H9 (cell line): ENCODE results near the gene CXCL8. TPM values are rescaled to one million over a fixed set of nuclear protein-coding genes. Genes with fewer than 3 reads are reported as not detected.

Source experiments
- DNase-seq: peaks from one replicate; pipeline ENCODE4 v3.0.0-alpha.2; 2017
- H2AFZ ChIP-seq: one replicate; pipeline ENCODE4 v1.6.1; 2013; ENCODE audit warnings: mild to moderate bottlenecking, low read length, control low read depth, moderate library complexity
- H2AK5ac ChIP-seq: 2 replicates; pipeline ENCODE4 v1.6.1; 2013; ENCODE audit warnings: low read length, control low read depth, mixed read lengths; ENCODE audit not compliant: insufficient read length
- H2BK120ac ChIP-seq: one replicate; pipeline ENCODE4 v1.6.1; 2013; ENCODE audit warnings: low read depth, mild to moderate bottlenecking, low read length, control low read depth, inconsistent platforms; ENCODE audit not compliant: poor library complexity, severe bottlenecking
- H2BK12ac ChIP-seq: 2 replicates; pipeline ENCODE4 v1.6.1; 2013; ENCODE audit warnings: low read length, control low read depth, mixed read lengths, low read depth; ENCODE audit not compliant: insufficient read length
- H2BK15ac ChIP-seq: 2 replicates; pipeline ENCODE4 v1.6.1; 2013; ENCODE audit warnings: low read depth, low read length, control low read depth
- H2BK20ac ChIP-seq: one replicate; pipeline ENCODE4 v1.6.1; 2013; ENCODE audit warnings: low read depth, mild to moderate bottlenecking, low read length, control low read depth, inconsistent platforms; ENCODE audit not compliant: poor library complexity, severe bottlenecking
- H2BK5ac ChIP-seq: 2 replicates; pipeline ENCODE4 v1.6.1; 2013; ENCODE audit warnings: low read length, control low read depth, mixed read lengths; ENCODE audit not compliant: insufficient read length
- H3K14ac ChIP-seq: 2 replicates; pipeline ENCODE4 v1.6.1; 2013; ENCODE audit warnings: low read length, control low read depth; ENCODE audit not compliant: insufficient read depth
- H3K18ac ChIP-seq: 2 replicates; pipeline ENCODE4 v1.6.1; 2013; ENCODE audit warnings: low read depth, mild to moderate bottlenecking, mixed read lengths, low read length, control low read depth; ENCODE audit not compliant: insufficient read length
- H3K23ac ChIP-seq: 2 replicates; pipeline ENCODE4 v1.6.1; 2013; ENCODE audit warnings: low read length, control low read depth, mixed read lengths, low read depth; ENCODE audit not compliant: insufficient read length
- H3K23me2 ChIP-seq: 2 replicates; pipeline ENCODE4 v1.6.1; 2013; ENCODE audit warnings: low read depth, mild to moderate bottlenecking, mixed read lengths, low read length, control low read depth; ENCODE audit not compliant: insufficient read length, poor library complexity, severe bottlenecking
- H3K27ac ChIP-seq: 2 replicates; pipeline ENCODE4 v1.5.1; 2013; ENCODE audit warnings: low read length, control low read depth, mixed read lengths, low read depth; ENCODE audit not compliant: insufficient read length
- H3K27me3 ChIP-seq: 2 replicates; pipeline ENCODE4 v1.6.1; 2013; ENCODE audit warnings: low read length, control low read depth, inconsistent platforms; ENCODE audit not compliant: insufficient read depth
- H3K4ac ChIP-seq: 2 replicates; pipeline ENCODE4 v1.6.1; 2013; ENCODE audit warnings: low read depth, mild to moderate bottlenecking, control low read depth, inconsistent platforms, low read length, moderate library complexity
- H3K4me1 ChIP-seq: 2 replicates; pipeline ENCODE4 v1.6.1; 2013; ENCODE audit warnings: low read length, control low read depth, inconsistent platforms; ENCODE audit not compliant: insufficient read depth
- H3K4me2 ChIP-seq: 2 replicates; pipeline ENCODE4 v1.6.1; 2013; ENCODE audit warnings: low read length, control low read depth, mixed read lengths; ENCODE audit not compliant: insufficient read length, insufficient read depth
- H3K56ac ChIP-seq: 2 replicates; pipeline ENCODE4 v1.6.1; 2013; ENCODE audit warnings: low read depth, mild to moderate bottlenecking, mixed read lengths, low read length, control low read depth; ENCODE audit not compliant: insufficient read length
- H3K79me1 ChIP-seq: 2 replicates; pipeline ENCODE4 v1.6.1; 2013; ENCODE audit warnings: low read depth, mild to moderate bottlenecking, moderate library complexity, low read length, control low read depth, inconsistent platforms; ENCODE audit not compliant: insufficient read depth, poor library complexity, severe bottlenecking
- H3K79me2 ChIP-seq: 2 replicates; pipeline ENCODE4 v1.6.1; 2013; ENCODE audit warnings: low read length, control low read depth, inconsistent platforms; ENCODE audit not compliant: insufficient read depth
- H3K9ac ChIP-seq: 2 replicates; pipeline ENCODE4 v1.6.1; 2013; ENCODE audit warnings: low read length, control low read depth, mixed read lengths; ENCODE audit not compliant: insufficient read length; ENCODE audit errors: extremely low read depth
- H3K9me3 ChIP-seq: one replicate; pipeline ENCODE4 v1.6.1; 2013; ENCODE audit warnings: low read depth, low read length, inconsistent platforms; ENCODE audit not compliant: control insufficient read depth
- H3T11ph ChIP-seq: one replicate; pipeline ENCODE4 v1.6.1; 2013; ENCODE audit warnings: mild to moderate bottlenecking, low read length, control low read depth, inconsistent platforms
- H4K20me1 ChIP-seq: one replicate; pipeline ENCODE4 v1.6.1; 2013; ENCODE audit not compliant: control insufficient read depth, insufficient read length, insufficient read depth
- H4K5ac ChIP-seq: 2 replicates; pipeline ENCODE4 v1.6.1; 2013; ENCODE audit warnings: low read depth, mild to moderate bottlenecking, mixed read lengths, low read length, control low read depth; ENCODE audit not compliant: insufficient read length
- H4K8ac ChIP-seq: replicated peaks from 2 replicates; pipeline ENCODE4 v1.6.1; 2013; ENCODE audit warnings: low read length, control low read depth, mixed read lengths, low read depth; ENCODE audit not compliant: insufficient read length
- H4K91ac ChIP-seq: 2 replicates; pipeline ENCODE4 v1.6.1; 2013; ENCODE audit warnings: low read depth, mild to moderate bottlenecking, moderate library complexity, mixed read lengths, low read length, control low read depth; ENCODE audit not compliant: insufficient read length
- H3K27ac Mint-ChIP-seq, 3 experiments: 2 replicates in 2 of 3; 3 replicates in 1 of 3; pipeline ENCODE4 v1.8.0; 2020 to 2021; ENCODE audit warnings: mixed read lengths in 3 of 3, mild to moderate bottlenecking in 1 of 3, moderate library complexity in 1 of 3
- H3K27me3 Mint-ChIP-seq: 2 replicates; pipeline ENCODE4 v1.8.0; 2021; ENCODE audit warnings: low read depth, mild to moderate bottlenecking, moderate library complexity, mixed read lengths
- H3K36me3 Mint-ChIP-seq, 3 experiments: 2 replicates in 2 of 3; 3 replicates in 1 of 3; pipeline ENCODE4 v1.8.0; 2020 to 2021; ENCODE audit warnings: low read depth in 3 of 3, mixed read lengths in 3 of 3; ENCODE audit not compliant: insufficient read depth in 1 of 3
- H3K4me1 Mint-ChIP-seq, 2 experiments: 2 replicates each; pipeline ENCODE4 v1.8.0; 2020; ENCODE audit warnings: mixed read lengths in 2 of 2
- H3K4me3 Mint-ChIP-seq, 2 experiments: 2 replicates in 1 of 2; 3 replicates in 1 of 2; pipeline ENCODE4 v1.8.0; 2020 to 2021; ENCODE audit warnings: mild to moderate bottlenecking in 2 of 2, mixed read lengths in 2 of 2, moderate library complexity in 1 of 2
- H3K9me3 Mint-ChIP-seq, 2 experiments: 2 replicates in 1 of 2; 3 replicates in 1 of 2; pipeline ENCODE4 v1.8.0; 2020; ENCODE audit warnings: mild to moderate bottlenecking in 2 of 2, mixed read lengths in 2 of 2, moderate library complexity in 1 of 2
- CTCF ChIP-seq: fragments of 200-600 bp; sonication (generic); conservative IDR thresholded peaks from 3 replicates; pipeline ENCODE4 v1.8.0; 2021; ENCODE audit warnings: antibody characterized with exemption, mild to moderate bottlenecking
- WGBS: extraction: QIAGEN DNeasy Blood & Tissue Kit; methylation state at CpG from one replicate; pipeline ENCODE4 v1.1.7; 2013; ENCODE audit warnings: missing lambda C conversion rate, low lambda C conversion rate, mixed read lengths; ENCODE audit not compliant: insufficient read length; ENCODE audit errors: extremely low coverage; 5-methylcytosine and 5-hydroxymethylcytosine counted together
- total RNA-seq: library from RNA; stranded (reverse); gene quantifications from 2 replicates; pipeline ENCODE4 v1.2.1, GENCODE V29; 2021

The CXCL8 gene
- total RNA-seq, 1 experiment from 2014 or later = not detected

GRCh38 chr4:73707918-73708577 is 32.3 kb upstream of the CXCL8 start:
- Mint-ChIP-seq H3K4me1 (peaks cover 12 to 24% of the 10 kb centered on the region in 2 experiments), H3K27me3 (no peaks in the 10 kb centered on the region), H3K4me3 (no peak overlapping the region), H3K36me3 (no peaks in the 10 kb centered on the region), H3K27ac (no peak overlapping the region), H3K9me3 (no peaks in the 10 kb centered on the region)
- no peak overlapping the region for H4K91ac ChIP-seq
- no peak overlapping the region for H2BK15ac ChIP-seq
- H3K56ac ChIP-seq = no peak overlapping the region
- peaks cover 9% of the 10 kb centered on the region; the same call in 1 of the 2 replicates for H3K4me1 ChIP-seq
- WGBS = no CpG with 5 or more reads among the region's 7 CpGs
- no peak overlapping the region for H3K18ac ChIP-seq
- no peak overlapping the region for H4K8ac ChIP-seq
- H2BK5ac ChIP-seq = no peak overlapping the region
- no peak overlapping the region for H3K4me2 ChIP-seq
- no peak overlapping the region for H2BK20ac ChIP-seq
- H2BK120ac ChIP-seq = no peak overlapping the region
- no peaks in the 10 kb centered on the region for H3K23me2 ChIP-seq
- no peaks in the 10 kb centered on the region for H4K20me1 ChIP-seq
- no peaks in the 10 kb centered on the region for H3K79me1 ChIP-seq
- H3K27me3 ChIP-seq = no peaks in the 10 kb centered on the region
- H2AK5ac ChIP-seq = no peak overlapping the region
- no peak overlapping the region for H3K27ac ChIP-seq
- no peak overlapping the region for H2BK12ac ChIP-seq
- H3K9ac ChIP-seq = no peak overlapping the region
- H3K4ac ChIP-seq = no peak overlapping the region
- H3K14ac ChIP-seq = no peak overlapping the region
- no peak overlapping the region for H2AFZ ChIP-seq
- no peaks in the 10 kb centered on the region for H3K79me2 ChIP-seq
- H3T11ph ChIP-seq = no peak overlapping the region
- no peak overlapping the region for H4K5ac ChIP-seq
- DNase-seq = no peak
- no peaks in the 10 kb centered on the region for H3K9me3 ChIP-seq
- TF ChIP-seq CTCF = no peak
- H3K23ac ChIP-seq = no peak overlapping the region
